Liver (tissue), 3 donors: ENCODE data around the gene CRACR2B.

ENCODE experiments used
- FOXA1 ChIP-seq: IDR thresholded peaks from 2 replicates; pipeline ENCODE4 v1.6.1; 2016; ENCODE audit warnings: antibody characterized with exemption
- JUND ChIP-seq, 2 donors: IDR thresholded peaks; 2 replicates each; pipeline ENCODE4 v1.6.1; 2016; ENCODE audit warnings: antibody characterized with exemption in 2 of 2
- NR2F2 ChIP-seq: IDR thresholded peaks from 2 replicates; pipeline ENCODE4 v1.6.1; 2016; ENCODE audit warnings: antibody characterized with exemption
- TAF1 ChIP-seq: conservative IDR thresholded peaks from 2 replicates; pipeline ENCODE4 v1.6.1; 2016; ENCODE audit warnings: antibody characterized with exemption, mild to moderate bottlenecking
- TF ChIP-seq, protein P1 (sequence below): fragments of 150-350 bp; IDR thresholded peaks from 2 replicates; pipeline ENCODE4 v1.5.1; 2017; ENCODE audit warnings: improper control_type of control experiment, low read depth, low read length; ENCODE audit not compliant: missing input control
- TF ChIP-seq, protein P2 (sequence below): IDR thresholded peaks from 2 replicates; pipeline ENCODE4 v1.6.1; 2016; ENCODE audit warnings: antibody characterized with exemption
- TF ChIP-seq, protein P3 (sequence below): IDR thresholded peaks from 2 replicates; pipeline ENCODE4 v1.6.1; 2016; ENCODE audit warnings: antibody characterized with exemption
- donor health status: healthy.
- donor health status: healthy.

- TF ChIP-seq NR2F2 (no peak), FOXA1 (no peak), JUND (IDR thresholded peaks at IDR 0.05) (no peak), TAF1 (no peak)
- TF ChIP-seq, protein P1, sequence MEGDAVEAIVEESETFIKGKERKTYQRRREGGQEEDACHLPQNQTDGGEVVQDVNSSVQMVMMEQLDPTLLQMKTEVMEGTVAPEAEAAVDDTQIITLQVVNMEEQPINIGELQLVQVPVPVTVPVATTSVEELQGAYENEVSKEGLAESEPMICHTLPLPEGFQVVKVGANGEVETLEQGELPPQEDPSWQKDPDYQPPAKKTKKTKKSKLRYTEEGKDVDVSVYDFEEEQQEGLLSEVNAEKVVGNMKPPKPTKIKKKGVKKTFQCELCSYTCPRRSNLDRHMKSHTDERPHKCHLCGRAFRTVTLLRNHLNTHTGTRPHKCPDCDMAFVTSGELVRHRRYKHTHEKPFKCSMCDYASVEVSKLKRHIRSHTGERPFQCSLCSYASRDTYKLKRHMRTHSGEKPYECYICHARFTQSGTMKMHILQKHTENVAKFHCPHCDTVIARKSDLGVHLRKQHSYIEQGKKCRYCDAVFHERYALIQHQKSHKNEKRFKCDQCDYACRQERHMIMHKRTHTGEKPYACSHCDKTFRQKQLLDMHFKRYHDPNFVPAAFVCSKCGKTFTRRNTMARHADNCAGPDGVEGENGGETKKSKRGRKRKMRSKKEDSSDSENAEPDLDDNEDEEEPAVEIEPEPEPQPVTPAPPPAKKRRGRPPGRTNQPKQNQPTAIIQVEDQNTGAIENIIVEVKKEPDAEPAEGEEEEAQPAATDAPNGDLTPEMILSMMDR, result no peak
- TF ChIP-seq, protein P2, sequence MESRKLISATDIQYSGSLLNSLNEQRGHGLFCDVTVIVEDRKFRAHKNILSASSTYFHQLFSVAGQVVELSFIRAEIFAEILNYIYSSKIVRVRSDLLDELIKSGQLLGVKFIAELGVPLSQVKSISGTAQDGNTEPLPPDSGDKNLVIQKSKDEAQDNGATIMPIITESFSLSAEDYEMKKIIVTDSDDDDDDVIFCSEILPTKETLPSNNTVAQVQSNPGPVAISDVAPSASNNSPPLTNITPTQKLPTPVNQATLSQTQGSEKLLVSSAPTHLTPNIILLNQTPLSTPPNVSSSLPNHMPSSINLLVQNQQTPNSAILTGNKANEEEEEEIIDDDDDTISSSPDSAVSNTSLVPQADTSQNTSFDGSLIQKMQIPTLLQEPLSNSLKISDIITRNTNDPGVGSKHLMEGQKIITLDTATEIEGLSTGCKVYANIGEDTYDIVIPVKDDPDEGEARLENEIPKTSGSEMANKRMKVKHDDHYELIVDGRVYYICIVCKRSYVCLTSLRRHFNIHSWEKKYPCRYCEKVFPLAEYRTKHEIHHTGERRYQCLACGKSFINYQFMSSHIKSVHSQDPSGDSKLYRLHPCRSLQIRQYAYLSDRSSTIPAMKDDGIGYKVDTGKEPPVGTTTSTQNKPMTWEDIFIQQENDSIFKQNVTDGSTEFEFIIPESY, result no peak
- TF ChIP-seq, protein P3, sequence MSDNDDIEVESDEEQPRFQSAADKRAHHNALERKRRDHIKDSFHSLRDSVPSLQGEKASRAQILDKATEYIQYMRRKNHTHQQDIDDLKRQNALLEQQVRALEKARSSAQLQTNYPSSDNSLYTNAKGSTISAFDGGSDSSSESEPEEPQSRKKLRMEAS, result no peak
Observed at GRCh38 chr11:831961-832528, 4.3 kb downstream of the CRACR2B start.
